ENCODE measurements around the gene LDHB.
"Not testable (repeated sequence)": the region's sequence is repeated elsewhere in the genome, so short reads cannot be mapped to it uniquely, and the experiment has no call there.

Gene LDHB

GRCh38 chr12:21598651-21599050 is 59.0 kb downstream of the LDHB start:
- Histone ChIP-seq H3K9me3 (ENCODE audit: low read length) (no peaks in the 10 kb centered on the region), H3K36me3 (ENCODE audit: insufficient read depth, low read length) (no peaks in the 10 kb centered on the region), H4K20me1 (ENCODE audit: insufficient read depth, low read length) (no peaks in the 10 kb centered on the region), H3K27ac (ENCODE audit: low read depth, low read length, poor library complexity, severe bottlenecking) (no peak overlapping the region), H3K4me1 (ENCODE audit: insufficient read depth, low read length, severe bottlenecking) (peaks cover 15% of the 10 kb centered on the region), H3K9me2 (ENCODE audit: low read depth, low read length) (no peaks in the 10 kb centered on the region), H3K79me2 (ENCODE audit: insufficient read depth, low read length) (no peaks in the 10 kb centered on the region), H3K9ac (ENCODE audit: low read length) (no peak overlapping the region), H3K27me3 (ENCODE audit: insufficient read depth, low read length) (no peaks in the 10 kb centered on the region), H3K4me3 (ENCODE audit: low read depth, low read length, poor library complexity, severe bottlenecking) (no peak overlapping the region), H2AFZ (ENCODE audit: low read length) (no peak overlapping the region), H3F3A (ENCODE audit: insufficient read depth, low read length) (no peaks in the 10 kb centered on the region), H3K4me2 (ENCODE audit: low read length) (no peak overlapping the region)
- no peak for TF ChIP-seq EZH2 (IDR thresholded peaks at IDR 0.05; ENCODE audit: borderline replicate concordance, low read length)

- H3K27ac ChIP-seq (ENCODE audit: low read depth, low read length, poor library complexity, severe bottlenecking); H3K9me2 ChIP-seq (ENCODE audit: low read depth, low read length); H4K20me1 ChIP-seq (ENCODE audit: insufficient read depth, low read length); H3K9me3 ChIP-seq (ENCODE audit: low read length); H3K4me3 ChIP-seq (ENCODE audit: low read depth, low read length, poor library complexity, severe bottlenecking); H3K4me2 ChIP-seq (ENCODE audit: low read length); H2AFZ ChIP-seq (ENCODE audit: low read length); H3F3A ChIP-seq (ENCODE audit: insufficient read depth, low read length); H3K9ac ChIP-seq (ENCODE audit: low read length); H3K79me2 ChIP-seq (ENCODE audit: insufficient read depth, low read length); H3K36me3 ChIP-seq (ENCODE audit: insufficient read depth, low read length); H3K27me3 ChIP-seq (ENCODE audit: insufficient read depth, low read length): not testable (repeated sequence)
- peaks cover 15% of the 10 kb centered on the region for H3K4me1 ChIP-seq (ENCODE audit: insufficient read depth, low read length, severe bottlenecking)
Observed at GRCh38 chr12:21595356-21595755, 62.3 kb downstream of the LDHB start.

DNA sequence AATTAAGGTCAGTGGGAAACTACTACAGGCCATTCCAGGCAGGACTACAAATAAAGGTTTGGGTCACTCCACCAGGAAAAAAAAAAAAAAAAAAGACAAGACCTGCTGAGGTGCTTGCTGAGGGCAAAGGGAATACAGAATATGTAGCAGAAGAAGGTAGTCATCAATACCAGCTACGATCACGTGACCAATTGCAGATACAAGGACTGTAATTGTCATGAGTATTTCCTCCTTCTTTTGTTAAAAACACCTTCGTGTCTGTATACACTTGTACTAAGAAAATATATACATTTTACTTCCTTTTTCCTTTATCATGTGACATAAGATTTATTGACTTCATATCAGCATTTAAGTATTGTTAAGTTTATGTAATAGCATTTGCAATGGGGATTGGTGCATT is 72.2 kb downstream of the LDHB start:
- Histone ChIP-seq H3K79me2 (ENCODE audit: insufficient read depth, low read length) (no peaks in the 10 kb centered on the region), H2AFZ (ENCODE audit: low read length) (no peak overlapping the region), H3K36me3 (ENCODE audit: insufficient read depth, low read length) (no peaks in the 10 kb centered on the region), H3K4me3 (ENCODE audit: low read depth, low read length, poor library complexity, severe bottlenecking) (no peak overlapping the region), H3K9me3 (ENCODE audit: low read length) (no peaks in the 10 kb centered on the region), H3K27ac (ENCODE audit: low read depth, low read length, poor library complexity, severe bottlenecking) (no peak overlapping the region), H3K4me2 (ENCODE audit: low read length) (no peak overlapping the region), H3K9me2 (ENCODE audit: low read depth, low read length) (no peaks in the 10 kb centered on the region), H3F3A (ENCODE audit: insufficient read depth, low read length) (no peaks in the 10 kb centered on the region), H3K4me1 (ENCODE audit: insufficient read depth, low read length, severe bottlenecking) (no peaks in the 10 kb centered on the region), H4K20me1 (ENCODE audit: insufficient read depth, low read length) (no peaks in the 10 kb centered on the region), H3K27me3 (ENCODE audit: insufficient read depth, low read length) (no peaks in the 10 kb centered on the region), H3K9ac (ENCODE audit: low read length) (no peak overlapping the region)
- TF ChIP-seq EZH2 (IDR thresholded peaks at IDR 0.05; ENCODE audit: borderline replicate concordance, low read length) (no peak), CTCF (IDR thresholded peaks at IDR 0.05; ENCODE audit: low read length) (no peak)
